ENCODE data around the gene SPACA1. TPM values are rescaled to one million over a fixed set of nuclear protein-coding genes. Genes with fewer than 3 reads are reported as not detected.

SPACA1 gene
- total and polyA plus RNA-seq, 2 of the 4 experiments (the other 2 are of a cell fraction), result not detected

DNA sequence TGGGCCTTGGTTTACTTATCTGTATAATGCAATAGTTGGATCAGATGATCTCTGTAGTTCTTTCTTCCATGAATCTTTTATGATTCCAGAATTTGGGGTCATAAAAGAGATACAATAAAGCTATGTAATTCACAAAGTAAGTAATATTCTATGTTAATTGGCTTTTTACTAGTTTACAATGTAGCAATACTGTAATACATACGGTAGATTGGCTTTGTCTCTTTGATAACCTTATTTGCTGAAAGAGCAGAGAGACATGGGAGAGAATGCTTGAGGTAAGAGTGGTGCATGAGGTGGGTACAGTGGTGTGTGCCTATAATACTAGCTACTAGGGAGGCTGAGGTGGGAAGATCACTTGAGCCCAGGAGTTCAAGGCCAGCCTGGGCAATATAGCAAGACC lies 14.7 kb downstream of the SPACA1 start:
- CTCF ChIA-PET, result no interaction called here
- H2AK9ac ChIP-seq (replicated peaks; ENCODE audit: low read depth, low read length, poor library complexity), result no peak overlapping the region
- no peak overlapping the region for H3K4ac ChIP-seq (ENCODE audit: low read depth, low read length)
- ATAC-seq (ENCODE audit: low read depth), result no peak
- H4K91ac ChIP-seq (ENCODE audit: insufficient read depth, low read depth, low read length), result no peak overlapping the region
- no peak overlapping the region for H3K4me3 ChIP-seq (ENCODE audit: insufficient read depth, low read depth, low read length)
- H2AK5ac ChIP-seq (ENCODE audit: low read depth, low read length), result no peak overlapping the region
- H2BK5ac ChIP-seq (ENCODE audit: low read depth, low read length, poor library complexity, severe bottlenecking), result no peak overlapping the region
- dilution Hi-C loops (cut with HindIII; ENCODE audit: low sequenced_read_pairs, unreplicated experiment) (no loop called here), intact Hi-C loops (cut with micrococcal nuclease) (no loop called here), in situ Hi-C loops (cut with MboI; ENCODE audit: low sequenced_read_pairs) (no loop called here)
- H3K18ac ChIP-seq (ENCODE audit: low read depth, low read length), result no peak overlapping the region
- H4K5ac ChIP-seq (ENCODE audit: low read depth, low read length), result no peak overlapping the region
- no peak overlapping the region for H4K8ac ChIP-seq (ENCODE audit: low read depth in 2 of 2, low read length in 2 of 2)
- H2BK20ac ChIP-seq (ENCODE audit: low read depth, low read length), result no peak overlapping the region
- no peaks in the 10 kb centered on the region for H3K27me3 ChIP-seq (ENCODE audit: control insufficient read depth, insufficient read depth, low read length)
- no peaks in the 10 kb centered on the region for H3K79me1 ChIP-seq (ENCODE audit: low read depth in 1 of 2, low read length in 2 of 2)
- POLR2A ChIA-PET (ENCODE audit: unreplicated experiment), result no interaction called here
- H3K9me3 ChIP-seq (ENCODE audit: control insufficient read depth, insufficient read depth, low read length), result no peaks in the 10 kb centered on the region
- H2AFZ ChIP-seq (replicated peaks; ENCODE audit: low read length, poor library complexity), result no peak overlapping the region
- H2BK15ac ChIP-seq (ENCODE audit: low read depth, low read length), result no peak overlapping the region
- H3K9ac ChIP-seq (ENCODE audit: low read depth, low read length), result no peak overlapping the region
- H4K20me1 ChIP-seq (ENCODE audit: insufficient read depth, low read length), result no peaks in the 10 kb centered on the region
- no peak overlapping the region for H2BK120ac ChIP-seq (ENCODE audit: low read depth, low read length)
- H3K14ac ChIP-seq (replicated peaks; ENCODE audit: low read depth, low read length), result no peak overlapping the region
- no peak overlapping the region for H3K23ac ChIP-seq (ENCODE audit: low read depth, low read length)
- H3K9me1 ChIP-seq (ENCODE audit: insufficient read depth, low read length), result no peaks in the 10 kb centered on the region
- no peaks in the 10 kb centered on the region for H3K36me3 ChIP-seq (ENCODE audit: control insufficient read depth, insufficient read depth, low read length)
- H3K4me1 ChIP-seq (ENCODE audit: control insufficient read depth, insufficient read depth, low read length), result no peaks in the 10 kb centered on the region
- no peak overlapping the region for H3K4me2 ChIP-seq (ENCODE audit: low read depth, low read length)
- H3K56ac ChIP-seq (ENCODE audit: extremely low read depth, insufficient read depth, low read length), result no peak overlapping the region
- no peak for DNase-seq
- BruUV-seq (replicated peaks), result no TSS peak
- 57% methylated on average over 1 of the region's 1 CpG; no CpG with 5 or more reads in 1 of the 2 experiments for WGBS, 2 experiments (ENCODE audit: extremely low coverage in 2 of 2, insufficient read length in 1 of 2)
- no peak overlapping the region for H3K27ac ChIP-seq (ENCODE audit: insufficient read depth, low read length)
- TF ChIP-seq NFE2L2 (IDR thresholded peaks at IDR 0.05; ENCODE audit: low read depth, low read length), result no peak
- TF ChIP-seq RAD21 (IDR thresholded peaks at IDR 0.05; ENCODE audit: low read length), result no peak
- no peak for TF ChIP-seq RFX5 (IDR thresholded peaks at IDR 0.05; ENCODE audit: low read depth, low read length)
- TF ChIP-seq, protein P1, sequence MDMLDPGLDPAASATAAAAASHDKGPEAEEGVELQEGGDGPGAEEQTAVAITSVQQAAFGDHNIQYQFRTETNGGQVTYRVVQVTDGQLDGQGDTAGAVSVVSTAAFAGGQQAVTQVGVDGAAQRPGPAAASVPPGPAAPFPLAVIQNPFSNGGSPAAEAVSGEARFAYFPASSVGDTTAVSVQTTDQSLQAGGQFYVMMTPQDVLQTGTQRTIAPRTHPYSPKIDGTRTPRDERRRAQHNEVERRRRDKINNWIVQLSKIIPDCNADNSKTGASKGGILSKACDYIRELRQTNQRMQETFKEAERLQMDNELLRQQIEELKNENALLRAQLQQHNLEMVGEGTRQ (IDR thresholded peaks at IDR 0.05; ENCODE audit: low read depth, low read length), result no peak
- TF ChIP-seq CHD1 (IDR thresholded peaks at IDR 0.05; ENCODE audit: low read depth, low read length), result no peak
- no peak for TF ChIP-seq BHLHE40 (IDR thresholded peaks at IDR 0.05; ENCODE audit: low read depth, low read length)
- TF ChIP-seq MXI1 (IDR thresholded peaks at IDR 0.05; ENCODE audit: borderline replicate concordance, low read depth, low read length), result no peak
- no peak for TF ChIP-seq MAFK (IDR thresholded peaks at IDR 0.05; ENCODE audit: low read depth, low read length)
- TF ChIP-seq SMC3 (IDR thresholded peaks at IDR 0.05; ENCODE audit: low read depth, low read length), result no peak
- no peak for TF ChIP-seq POLR2A (IDR thresholded peaks at IDR 0.05; ENCODE audit: low read depth, low read length)
